Esophagus muscularis mucosa (tissue), 3 donors: ENCODE measurements around the gene IL32.
"Not testable (repeated sequence)": the region's sequence is repeated elsewhere in the genome, so short reads cannot be mapped to it uniquely, and the experiment has no call there.

Experiments used
- POLR2A ChIP-seq: fragments of 450-650 bp; IDR thresholded peaks from one replicate; pipeline ENCODE4 v1.6.1; 2017; ENCODE audit warnings: antibody characterized with exemption, moderate library complexity, mild to moderate bottlenecking, low read depth
- POLR2AphosphoS5 ChIP-seq, 2 donors: sonication (generic); formaldehyde crosslinking; IDR thresholded peaks; one replicate each; pipeline ENCODE4 v1.6.1; 2017; ENCODE audit warnings: antibody characterized with exemption in 2 of 2
- TF ChIP-seq, protein P1 (sequence below), 3 experiments: fragments of 200-600 bp in 2 of 3; fragments of 450-650 bp in 1 of 3; sonication (generic) in 2 of 3; IDR thresholded peaks; one replicate each; pipeline ENCODE4 v1.5.1; 2017 to 2019; ENCODE audit warnings: antibody characterized with exemption in 3 of 3, mild to moderate bottlenecking in 2 of 3, moderate library complexity in 1 of 3

DNA sequence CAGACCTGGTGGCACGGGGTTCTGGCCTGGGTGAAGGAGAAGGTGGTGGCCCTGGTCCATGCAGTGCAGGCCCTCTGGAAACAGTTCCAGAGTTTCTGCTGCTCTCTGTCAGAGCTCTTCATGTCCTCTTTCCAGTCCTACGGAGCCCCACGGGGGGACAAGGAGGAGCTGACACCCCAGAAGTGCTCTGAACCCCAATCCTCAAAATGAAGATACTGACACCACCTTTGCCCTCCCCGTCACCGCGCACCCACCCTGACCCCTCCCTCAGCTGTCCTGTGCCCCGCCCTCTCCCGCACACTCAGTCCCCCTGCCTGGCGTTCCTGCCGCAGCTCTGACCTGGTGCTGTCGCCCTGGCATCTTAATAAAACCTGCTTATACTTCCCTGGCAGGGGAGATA, 3.7 kb downstream of the IL32 start:
- TF ChIP-seq, protein P1, sequence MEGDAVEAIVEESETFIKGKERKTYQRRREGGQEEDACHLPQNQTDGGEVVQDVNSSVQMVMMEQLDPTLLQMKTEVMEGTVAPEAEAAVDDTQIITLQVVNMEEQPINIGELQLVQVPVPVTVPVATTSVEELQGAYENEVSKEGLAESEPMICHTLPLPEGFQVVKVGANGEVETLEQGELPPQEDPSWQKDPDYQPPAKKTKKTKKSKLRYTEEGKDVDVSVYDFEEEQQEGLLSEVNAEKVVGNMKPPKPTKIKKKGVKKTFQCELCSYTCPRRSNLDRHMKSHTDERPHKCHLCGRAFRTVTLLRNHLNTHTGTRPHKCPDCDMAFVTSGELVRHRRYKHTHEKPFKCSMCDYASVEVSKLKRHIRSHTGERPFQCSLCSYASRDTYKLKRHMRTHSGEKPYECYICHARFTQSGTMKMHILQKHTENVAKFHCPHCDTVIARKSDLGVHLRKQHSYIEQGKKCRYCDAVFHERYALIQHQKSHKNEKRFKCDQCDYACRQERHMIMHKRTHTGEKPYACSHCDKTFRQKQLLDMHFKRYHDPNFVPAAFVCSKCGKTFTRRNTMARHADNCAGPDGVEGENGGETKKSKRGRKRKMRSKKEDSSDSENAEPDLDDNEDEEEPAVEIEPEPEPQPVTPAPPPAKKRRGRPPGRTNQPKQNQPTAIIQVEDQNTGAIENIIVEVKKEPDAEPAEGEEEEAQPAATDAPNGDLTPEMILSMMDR (IDR thresholded peaks at IDR 0.05), result not testable (repeated sequence)
- TF ChIP-seq POLR2AphosphoS5 (IDR thresholded peaks at IDR 0.05); POLR2A: not testable (repeated sequence)
